ENCODE measurements around the gene MALAT1.
"Not testable (repeated sequence)": the region's sequence is repeated elsewhere in the genome, so short reads cannot be mapped to it uniquely, and the experiment has no call there.

MALAT1 gene

GRCh38 chr11:65499713-65500386 lies 1.0 kb downstream of the MALAT1 start:
- no peak for DNase-seq

- DNase-seq = no peak
Observed at GRCh38 chr11:65500387-65501185, 1.7 kb downstream of the MALAT1 start.

- DNase-seq = no peak
Observed at GRCh38 chr11:65501186-65501471, 2.3 kb downstream of the MALAT1 start.

GRCh38 chr11:65501472-65502273 lies 2.8 kb downstream of the MALAT1 start:
- DNase-seq = no peak

- DNase-seq = no peak
Observed at GRCh38 chr11:65502274-65502554, 3.4 kb downstream of the MALAT1 start.

- peak; percentile 40 for DNase-seq
Observed at GRCh38 chr11:65502555-65503367, 3.9 kb downstream of the MALAT1 start.

GRCh38 chr11:65503368-65503948 lies 4.6 kb downstream of the MALAT1 start:
- DNase-seq = no peak

- DNase-seq = no peak
Observed at GRCh38 chr11:65503949-65504673, 5.3 kb downstream of the MALAT1 start.

GRCh38 chr11:65504674-65505465 lies 6.0 kb downstream of the MALAT1 start:
- DNase-seq = no peak

- DNase-seq = no peak
Observed at GRCh38 chr11:65505466-65506289, 6.8 kb downstream of the MALAT1 start.

GRCh38 chr11:65506290-65506771 lies 7.5 kb downstream of the MALAT1 start:
- no peak for DNase-seq

GRCh38 chr11:65506772-65507505 lies 8.1 kb downstream of the MALAT1 start:
- no peak for DNase-seq

GRCh38 chr11:65512311-65512710 lies 13.5 kb downstream of the MALAT1 start:
- DNase-seq = not testable (repeated sequence)

GRCh38 chr11:65516135-65516968 lies 17.5 kb downstream of the MALAT1 start:
- DNase-seq = no peak

- DNase-seq = not testable (repeated sequence)
Observed at GRCh38 chr11:65518941-65519549, 20.2 kb downstream of the MALAT1 start.

- DNase-seq = peak; percentile 20
Observed at GRCh38 chr11:65521777-65522521, 23.1 kb downstream of the MALAT1 start.

Data from NCI-H510A treated with DMSO at 0.1 percent for 48 hours (cell line).